H9 (cell line): ENCODE measurements around the gene TEX264. TPM values are rescaled to one million over a fixed set of nuclear protein-coding genes. Genes with fewer than 3 reads are reported as not detected.

Source experiments
- DNase-seq: peaks from one replicate; pipeline ENCODE4 v3.0.0-alpha.2; 2017
- H2AFZ ChIP-seq: one replicate; pipeline ENCODE4 v1.6.1; 2013; ENCODE audit warnings: mild to moderate bottlenecking, low read length, control low read depth, moderate library complexity
- H2AK5ac ChIP-seq: 2 replicates; pipeline ENCODE4 v1.6.1; 2013; ENCODE audit warnings: low read length, control low read depth, mixed read lengths; ENCODE audit not compliant: insufficient read length
- H2BK120ac ChIP-seq: one replicate; pipeline ENCODE4 v1.6.1; 2013; ENCODE audit warnings: low read depth, mild to moderate bottlenecking, low read length, control low read depth, inconsistent platforms; ENCODE audit not compliant: poor library complexity, severe bottlenecking
- H2BK12ac ChIP-seq: 2 replicates; pipeline ENCODE4 v1.6.1; 2013; ENCODE audit warnings: low read length, control low read depth, mixed read lengths, low read depth; ENCODE audit not compliant: insufficient read length
- H2BK15ac ChIP-seq: 2 replicates; pipeline ENCODE4 v1.6.1; 2013; ENCODE audit warnings: low read depth, low read length, control low read depth
- H2BK20ac ChIP-seq: one replicate; pipeline ENCODE4 v1.6.1; 2013; ENCODE audit warnings: low read depth, mild to moderate bottlenecking, low read length, control low read depth, inconsistent platforms; ENCODE audit not compliant: poor library complexity, severe bottlenecking
- H2BK5ac ChIP-seq: 2 replicates; pipeline ENCODE4 v1.6.1; 2013; ENCODE audit warnings: low read length, control low read depth, mixed read lengths; ENCODE audit not compliant: insufficient read length
- H3K14ac ChIP-seq: 2 replicates; pipeline ENCODE4 v1.6.1; 2013; ENCODE audit warnings: low read length, control low read depth; ENCODE audit not compliant: insufficient read depth
- H3K18ac ChIP-seq: 2 replicates; pipeline ENCODE4 v1.6.1; 2013; ENCODE audit warnings: low read depth, mild to moderate bottlenecking, mixed read lengths, low read length, control low read depth; ENCODE audit not compliant: insufficient read length
- H3K23ac ChIP-seq: 2 replicates; pipeline ENCODE4 v1.6.1; 2013; ENCODE audit warnings: low read length, control low read depth, mixed read lengths, low read depth; ENCODE audit not compliant: insufficient read length
- H3K23me2 ChIP-seq: 2 replicates; pipeline ENCODE4 v1.6.1; 2013; ENCODE audit warnings: low read depth, mild to moderate bottlenecking, mixed read lengths, low read length, control low read depth; ENCODE audit not compliant: insufficient read length, poor library complexity, severe bottlenecking
- H3K27ac ChIP-seq: 2 replicates; pipeline ENCODE4 v1.5.1; 2013; ENCODE audit warnings: low read length, control low read depth, mixed read lengths, low read depth; ENCODE audit not compliant: insufficient read length
- H3K27me3 ChIP-seq: 2 replicates; pipeline ENCODE4 v1.6.1; 2013; ENCODE audit warnings: low read length, control low read depth, inconsistent platforms; ENCODE audit not compliant: insufficient read depth
- H3K4ac ChIP-seq: 2 replicates; pipeline ENCODE4 v1.6.1; 2013; ENCODE audit warnings: low read depth, mild to moderate bottlenecking, control low read depth, inconsistent platforms, low read length, moderate library complexity
- H3K4me1 ChIP-seq: 2 replicates; pipeline ENCODE4 v1.6.1; 2013; ENCODE audit warnings: low read length, control low read depth, inconsistent platforms; ENCODE audit not compliant: insufficient read depth
- H3K4me2 ChIP-seq: 2 replicates; pipeline ENCODE4 v1.6.1; 2013; ENCODE audit warnings: low read length, control low read depth, mixed read lengths; ENCODE audit not compliant: insufficient read length, insufficient read depth
- H3K56ac ChIP-seq: 2 replicates; pipeline ENCODE4 v1.6.1; 2013; ENCODE audit warnings: low read depth, mild to moderate bottlenecking, mixed read lengths, low read length, control low read depth; ENCODE audit not compliant: insufficient read length
- H3K79me1 ChIP-seq: 2 replicates; pipeline ENCODE4 v1.6.1; 2013; ENCODE audit warnings: low read depth, mild to moderate bottlenecking, moderate library complexity, low read length, control low read depth, inconsistent platforms; ENCODE audit not compliant: insufficient read depth, poor library complexity, severe bottlenecking
- H3K79me2 ChIP-seq: 2 replicates; pipeline ENCODE4 v1.6.1; 2013; ENCODE audit warnings: low read length, control low read depth, inconsistent platforms; ENCODE audit not compliant: insufficient read depth
- H3K9ac ChIP-seq: 2 replicates; pipeline ENCODE4 v1.6.1; 2013; ENCODE audit warnings: low read length, control low read depth, mixed read lengths; ENCODE audit not compliant: insufficient read length; ENCODE audit errors: extremely low read depth
- H3K9me3 ChIP-seq: one replicate; pipeline ENCODE4 v1.6.1; 2013; ENCODE audit warnings: low read depth, low read length, inconsistent platforms; ENCODE audit not compliant: control insufficient read depth
- H3T11ph ChIP-seq: one replicate; pipeline ENCODE4 v1.6.1; 2013; ENCODE audit warnings: mild to moderate bottlenecking, low read length, control low read depth, inconsistent platforms
- H4K20me1 ChIP-seq: one replicate; pipeline ENCODE4 v1.6.1; 2013; ENCODE audit not compliant: control insufficient read depth, insufficient read length, insufficient read depth
- H4K5ac ChIP-seq: 2 replicates; pipeline ENCODE4 v1.6.1; 2013; ENCODE audit warnings: low read depth, mild to moderate bottlenecking, mixed read lengths, low read length, control low read depth; ENCODE audit not compliant: insufficient read length
- H4K8ac ChIP-seq: replicated peaks from 2 replicates; pipeline ENCODE4 v1.6.1; 2013; ENCODE audit warnings: low read length, control low read depth, mixed read lengths, low read depth; ENCODE audit not compliant: insufficient read length
- H4K91ac ChIP-seq: 2 replicates; pipeline ENCODE4 v1.6.1; 2013; ENCODE audit warnings: low read depth, mild to moderate bottlenecking, moderate library complexity, mixed read lengths, low read length, control low read depth; ENCODE audit not compliant: insufficient read length
- H3K27ac Mint-ChIP-seq, 3 experiments: 2 replicates in 2 of 3; 3 replicates in 1 of 3; pipeline ENCODE4 v1.8.0; 2020 to 2021; ENCODE audit warnings: mixed read lengths in 3 of 3, mild to moderate bottlenecking in 1 of 3, moderate library complexity in 1 of 3
- H3K27me3 Mint-ChIP-seq: 2 replicates; pipeline ENCODE4 v1.8.0; 2021; ENCODE audit warnings: low read depth, mild to moderate bottlenecking, moderate library complexity, mixed read lengths
- H3K36me3 Mint-ChIP-seq, 3 experiments: 2 replicates in 2 of 3; 3 replicates in 1 of 3; pipeline ENCODE4 v1.8.0; 2020 to 2021; ENCODE audit warnings: low read depth in 3 of 3, mixed read lengths in 3 of 3; ENCODE audit not compliant: insufficient read depth in 1 of 3
- H3K4me1 Mint-ChIP-seq, 2 experiments: 2 replicates each; pipeline ENCODE4 v1.8.0; 2020; ENCODE audit warnings: mixed read lengths in 2 of 2
- H3K4me3 Mint-ChIP-seq, 2 experiments: 2 replicates in 1 of 2; 3 replicates in 1 of 2; pipeline ENCODE4 v1.8.0; 2020 to 2021; ENCODE audit warnings: mild to moderate bottlenecking in 2 of 2, mixed read lengths in 2 of 2, moderate library complexity in 1 of 2
- H3K9me3 Mint-ChIP-seq, 2 experiments: 2 replicates in 1 of 2; 3 replicates in 1 of 2; pipeline ENCODE4 v1.8.0; 2020; ENCODE audit warnings: mild to moderate bottlenecking in 2 of 2, mixed read lengths in 2 of 2, moderate library complexity in 1 of 2
- CTCF ChIP-seq: fragments of 200-600 bp; sonication (generic); conservative IDR thresholded peaks from 3 replicates; pipeline ENCODE4 v1.8.0; 2021; ENCODE audit warnings: antibody characterized with exemption, mild to moderate bottlenecking
- WGBS: extraction: QIAGEN DNeasy Blood & Tissue Kit; methylation state at CpG from one replicate; pipeline ENCODE4 v1.1.7; 2013; ENCODE audit warnings: missing lambda C conversion rate, low lambda C conversion rate, mixed read lengths; ENCODE audit not compliant: insufficient read length; ENCODE audit errors: extremely low coverage; 5-methylcytosine and 5-hydroxymethylcytosine counted together
- total RNA-seq: library from RNA; stranded (reverse); gene quantifications from 2 replicates; pipeline ENCODE4 v1.2.1, GENCODE V29; 2021

Gene TEX264
- total RNA-seq, 1 experiment from 2014 or later: 17.3 TPM

GRCh38 chr3:51675201-51675611, 4.2 kb downstream of the TEX264 start:
- Histone ChIP-seq H3T11ph (no peak overlapping the region), H4K5ac (no peak overlapping the region), H3K27me3 (no peaks in the 10 kb centered on the region), H3K79me2 (no peaks in the 10 kb centered on the region), H4K91ac (no peak overlapping the region), H2BK5ac (no peak overlapping the region), H3K4me2 (no peak overlapping the region), H3K9ac (no peak overlapping the region), H3K4me1 (0 out of 2 replicates have a peak, but pooled peaks cover 2% of the 10 kb centered on the region), H4K20me1 (no peaks in the 10 kb centered on the region), H3K23me2 (peaks cover 8% of the 10 kb centered on the region), H4K8ac (no peak overlapping the region), H2BK20ac (no peak overlapping the region), H3K56ac (no peak overlapping the region), H3K79me1 (no peaks in the 10 kb centered on the region), H2AK5ac (no peak overlapping the region), H3K9me3 (no peaks in the 10 kb centered on the region), H3K27ac (no peak overlapping the region), H3K14ac (no peak overlapping the region), H3K4ac (no peak overlapping the region), H2AFZ (no peak overlapping the region), H2BK12ac (no peak overlapping the region), H2BK120ac (no peak overlapping the region), H3K18ac (no peak overlapping the region), H2BK15ac (no peak overlapping the region), H3K23ac (no peak overlapping the region)
- no peaks in the 10 kb centered on the region for H3K9me3 Mint-ChIP-seq
- peaks cover 1% of the 10 kb centered on the region for H3K27me3 Mint-ChIP-seq
- DNase-seq: no peak
- no CpG with 5 or more reads among the region's 2 CpGs for WGBS
- no peak for TF ChIP-seq CTCF
- H3K36me3 Mint-ChIP-seq: no peaks in the 10 kb centered on the region
- H3K27ac Mint-ChIP-seq: no peak overlapping the region
- H3K4me1 Mint-ChIP-seq: peaks cover 19 to 22% of the 10 kb centered on the region in 2 experiments
- no peak overlapping the region for H3K4me3 Mint-ChIP-seq
